ENCODE results near the gene CLCA2. TPM values are rescaled to one million over a fixed set of nuclear protein-coding genes. Genes with fewer than 3 reads are reported as not detected.
"Not testable (repeated sequence)": the region's sequence is repeated elsewhere in the genome, so short reads cannot be mapped to it uniquely, and the experiment has no call there.

Gene CLCA2
- total RNA-seq, 4 donors from 2014 or later, result 49.3 to 147 (median 112) TPM

GRCh38 chr1:86500714-86501113 lies 76.7 kb downstream of the CLCA2 start:
- H3K4me1 ChIP-seq, result peaks cover 49% of the 10 kb centered on the region
- no peaks in the 10 kb centered on the region for H3K9me3 ChIP-seq
- no peak overlapping the region for H3K4me3 ChIP-seq
- no peak for DNase-seq (ENCODE audit: low spot score in 2 of 2)
- H3K36me3 ChIP-seq, result no peaks in the 10 kb centered on the region
- no peak overlapping the region for H3K27ac ChIP-seq
- TF ChIP-seq POLR2AphosphoS5 (IDR thresholded peaks at IDR 0.05) (no peak), EP300 (IDR thresholded peaks at IDR 0.05) (no peak), POLR2A (IDR thresholded peaks at IDR 0.05) (no peak)
- 45% methylated on average over 2 of the region's 2 CpGs for WGBS
- no peaks in the 10 kb centered on the region for H3K27me3 ChIP-seq

DNA sequence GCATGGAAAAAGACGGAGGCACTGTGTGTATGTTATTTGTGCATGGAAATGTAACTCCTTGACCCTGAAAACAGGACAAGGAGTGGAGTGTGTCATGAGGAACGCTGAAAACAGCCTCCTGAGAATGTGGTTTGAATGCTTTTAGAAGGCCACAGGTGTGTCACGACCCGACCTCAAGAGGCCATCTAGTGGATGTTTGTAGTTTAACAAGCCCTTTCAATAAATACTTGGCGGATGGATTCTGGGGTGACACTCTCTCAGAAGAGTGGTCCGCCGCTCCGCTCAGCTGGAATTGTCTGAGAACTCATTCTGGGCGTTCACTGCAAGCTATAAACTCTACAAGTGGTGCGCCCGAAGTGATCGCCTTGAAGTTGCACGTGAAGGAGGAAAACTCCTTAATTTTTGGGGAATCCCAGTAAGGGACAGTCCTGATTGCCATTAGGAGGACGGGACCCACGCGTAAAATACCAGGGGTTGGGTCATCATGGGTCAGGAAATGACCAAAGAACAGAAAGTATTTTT lies 78.2 kb downstream of the CLCA2 start:
- DNase-seq (ENCODE audit: low spot score in 2 of 2); H3K36me3 ChIP-seq; H3K9me3 ChIP-seq; H3K27me3 ChIP-seq: not testable (repeated sequence)
- H3K4me1 ChIP-seq, result peaks cover 54% of the 10 kb centered on the region
- peak overlapping the region; percentile 86 for H3K27ac ChIP-seq
- peak overlapping the region; percentile 29 for H3K4me3 ChIP-seq
- WGBS, result 58% methylated on average over 16 of the region's 16 CpGs
- peak; percentile 9 to 22 for TF ChIP-seq CTCF (IDR thresholded peaks at IDR 0.05)

DNA sequence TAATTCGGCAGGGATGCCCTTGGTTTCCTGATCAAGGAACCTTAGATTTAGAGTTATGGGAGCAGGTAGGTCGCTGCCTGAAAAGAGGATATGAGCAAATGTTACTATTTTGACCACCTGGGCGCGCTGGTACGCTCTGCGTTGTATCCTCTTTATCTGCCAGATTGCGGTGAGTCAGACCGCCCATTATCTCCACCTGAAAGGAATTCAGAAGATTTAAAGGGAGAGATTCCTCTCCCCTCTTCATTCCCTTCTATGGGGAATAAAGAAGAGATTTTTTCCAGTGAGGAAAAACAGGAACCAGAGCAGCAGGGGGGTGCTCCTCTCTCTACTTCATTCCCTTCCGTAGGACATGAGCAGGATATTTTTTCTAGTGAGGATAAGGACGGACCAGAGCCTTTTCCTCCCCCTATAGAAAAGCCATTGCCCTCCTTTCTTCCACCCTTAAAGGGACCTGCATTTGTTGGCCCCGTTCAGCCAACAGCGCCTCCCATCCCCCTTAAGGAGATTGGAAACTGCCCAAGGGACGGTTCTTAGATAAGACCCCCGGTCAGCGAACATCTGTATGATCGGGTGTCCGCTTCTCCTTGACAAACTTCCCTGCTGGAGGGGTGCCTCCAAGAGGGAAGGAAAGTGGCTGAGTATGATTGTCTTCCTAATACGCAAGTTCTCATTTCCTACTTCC lies 78.9 kb downstream of the CLCA2 start:
- H3K4me3 ChIP-seq, result peak overlapping the region; percentile 31
- H3K9me3 ChIP-seq, result no peaks in the 10 kb centered on the region
- H3K36me3 ChIP-seq, result no peaks in the 10 kb centered on the region
- DNase-seq (ENCODE audit: low spot score in 2 of 2), result no peak
- peak overlapping the region; percentile 86 for H3K27ac ChIP-seq
- H3K27me3 ChIP-seq, result no peaks in the 10 kb centered on the region
- TF ChIP-seq CTCF (IDR thresholded peaks at IDR 0.05) (no peak), EP300 (IDR thresholded peaks at IDR 0.05) (no peak), POLR2AphosphoS5 (IDR thresholded peaks at IDR 0.05) (no peak), POLR2A (IDR thresholded peaks at IDR 0.05) (no peak)
- WGBS, result 51% methylated on average over 18 of the region's 18 CpGs
- peaks cover 54% of the 10 kb centered on the region for H3K4me1 ChIP-seq

DNA sequence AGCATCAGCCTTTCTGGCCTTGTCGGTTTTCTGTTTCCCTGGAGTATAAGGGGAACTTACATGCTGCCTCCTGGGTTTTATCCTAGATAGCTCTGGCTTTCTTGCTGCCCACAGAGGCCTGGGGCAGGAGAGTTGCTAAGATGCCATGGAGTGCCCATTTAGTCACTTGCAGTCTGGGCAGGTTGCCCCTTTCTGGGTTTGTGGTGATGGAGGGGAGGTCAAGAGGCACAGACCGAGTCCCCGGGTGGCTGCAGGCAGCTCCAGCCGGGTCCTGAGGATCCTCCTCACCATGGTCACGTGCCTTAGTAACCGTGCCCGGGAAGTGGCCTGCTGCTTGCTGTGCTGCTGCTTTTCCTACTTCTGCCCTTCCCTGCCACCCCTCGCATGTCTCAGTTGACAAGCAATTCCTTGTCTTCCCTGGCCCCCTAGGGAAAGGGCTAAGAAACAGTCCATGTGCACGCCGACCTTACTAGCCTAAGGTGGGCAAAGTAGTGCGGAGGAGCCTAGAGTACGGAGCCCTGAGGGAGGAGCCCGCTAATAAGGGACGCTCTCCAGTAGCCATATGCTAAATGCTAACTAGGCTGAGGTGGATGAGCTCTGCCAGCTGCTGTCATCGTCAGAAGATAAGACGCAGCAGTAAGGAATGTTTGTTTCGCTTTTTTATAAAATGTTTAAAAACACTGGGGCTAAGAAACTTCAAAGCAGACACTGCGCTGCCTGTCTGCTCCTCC lies 79.6 kb downstream of the CLCA2 start:
- Histone ChIP-seq H3K4me3 (peak overlapping the region; percentile 31), H3K4me1 (peaks cover 54% of the 10 kb centered on the region), H3K36me3 (no peaks in the 10 kb centered on the region), H3K9me3 (no peaks in the 10 kb centered on the region), H3K27ac (peak overlapping the region; percentile 86), H3K27me3 (no peaks in the 10 kb centered on the region)
- no peak for DNase-seq (ENCODE audit: low spot score in 2 of 2)
- WGBS, result 49% methylated on average over 18 of the region's 18 CpGs
- TF ChIP-seq POLR2A (IDR thresholded peaks at IDR 0.05), result no peak

DNA sequence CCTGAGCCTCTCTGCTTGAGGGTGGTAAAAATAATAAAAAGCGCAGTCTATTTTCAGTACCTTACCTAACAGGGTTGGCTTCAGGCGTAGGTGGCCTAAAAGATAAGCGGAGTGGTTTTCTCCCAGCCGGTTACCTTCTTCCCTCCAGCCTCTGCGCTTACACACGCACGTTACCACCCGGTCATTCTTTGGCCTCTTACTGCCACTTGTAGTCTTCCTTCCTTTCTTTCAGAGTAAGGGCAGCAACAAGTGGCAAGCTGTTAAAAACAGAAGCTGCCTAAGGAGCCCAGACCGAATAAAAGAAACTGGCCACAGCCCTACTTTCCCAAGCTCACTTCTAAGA lies 80.1 kb downstream of the CLCA2 start:
- Histone ChIP-seq H3K4me1 (peaks cover 54% of the 10 kb centered on the region), H3K4me3 (peak overlapping the region; percentile 31), H3K36me3 (no peaks in the 10 kb centered on the region), H3K27ac (peak overlapping the region; percentile 86), H3K9me3 (no peaks in the 10 kb centered on the region), H3K27me3 (no peaks in the 10 kb centered on the region)
- no peak for DNase-seq (ENCODE audit: low spot score in 2 of 2)
- 38% methylated on average over 9 of the region's 9 CpGs for WGBS
- TF ChIP-seq POLR2AphosphoS5 (IDR thresholded peaks at IDR 0.05) (no peak), POLR2A (IDR thresholded peaks at IDR 0.05) (no peak), CTCF (IDR thresholded peaks at IDR 0.05) (no peak), EP300 (IDR thresholded peaks at IDR 0.05) (no peak)

- DNase-seq (ENCODE audit: low spot score in 2 of 2), result no peak
- no peak overlapping the region for H3K4me3 ChIP-seq
- H3K4me1 ChIP-seq, result peaks cover 54% of the 10 kb centered on the region
Observed at GRCh38 chr1:86504895-86505563, 81.1 kb downstream of the CLCA2 start.

More at GRCh38 chr1:86504895-86505563, 81.1 kb downstream of the CLCA2 start:
- Histone ChIP-seq H3K27me3 (no peaks in the 10 kb centered on the region), H3K36me3 (no peaks in the 10 kb centered on the region), H3K27ac (peak overlapping the region; percentile 86), H3K9me3 (no peaks in the 10 kb centered on the region)
- WGBS, result 33% methylated on average over 9 of the region's 9 CpGs
- TF ChIP-seq EP300 (IDR thresholded peaks at IDR 0.05), result no peak
- TF ChIP-seq CTCF (IDR thresholded peaks at IDR 0.05), result no peak
- no peak for TF ChIP-seq POLR2AphosphoS5 (IDR thresholded peaks at IDR 0.05)
- no peak for TF ChIP-seq POLR2A (IDR thresholded peaks at IDR 0.05)

Data from suprapubic skin (tissue), 4 donors.